NCI-H82 (cell line): Measurements from ENCODE around the gene ALDH3B2.
A peak's percentile ranks its signal among the peaks of the same experiment; 100 is the strongest.
"Not testable (repeated sequence)": the region's sequence is repeated elsewhere in the genome, so short reads cannot be mapped to it uniquely, and the experiment has no call there.

Experiments used
- DNase-seq: peaks from one replicate; lab custom pipeline; 2025; lab: John Stamatoyannopoulos, UW

Gene ALDH3B2

DNA sequence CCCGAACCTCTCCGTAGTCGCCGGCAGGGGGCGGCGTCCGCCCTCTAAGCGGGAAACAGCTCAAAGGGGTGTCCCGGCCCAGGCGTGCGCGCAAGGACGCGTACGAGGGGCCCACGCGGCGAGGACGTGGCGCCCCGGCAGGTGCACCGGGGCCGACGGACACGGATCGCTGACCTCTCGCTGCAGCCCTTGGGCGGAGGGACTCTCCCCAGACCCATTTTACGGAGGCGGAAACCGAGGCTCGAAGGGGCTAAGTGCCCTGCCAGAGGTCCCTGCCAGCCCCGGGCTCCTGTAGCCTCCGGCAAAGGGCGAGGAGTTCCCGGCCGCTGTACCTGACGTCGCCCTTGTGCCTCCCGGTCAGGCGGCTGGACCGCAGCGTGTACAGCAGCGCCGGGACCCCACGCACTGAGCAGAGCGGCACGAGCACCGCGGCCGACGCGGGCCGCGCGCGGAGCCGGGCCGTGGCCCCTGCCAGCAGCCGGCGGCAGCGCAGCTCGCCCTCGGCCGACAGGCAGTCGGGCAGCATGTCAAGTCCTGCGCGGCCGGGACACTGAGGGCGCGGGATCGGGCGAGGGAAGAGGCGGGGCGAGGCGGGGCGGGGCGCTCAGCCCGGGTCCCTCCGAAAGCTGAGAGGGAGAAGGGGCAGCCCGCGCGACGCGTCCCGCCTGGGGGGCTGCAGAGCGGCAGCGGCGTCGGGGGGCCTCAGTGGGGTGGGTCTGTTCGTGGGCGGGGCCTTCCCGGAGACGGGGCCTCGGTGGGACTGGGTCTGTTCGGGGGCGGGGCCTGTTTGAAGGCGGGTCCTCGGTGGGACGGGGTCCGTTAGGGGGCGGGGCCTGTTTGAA lies 44.8 kb downstream of the ALDH3B2 start, which contains the start of gene NUDT8:
Gene NUDT8, minus strand, starts transcription at position 552 of the 842 bp plus-strand sequence. Its CDS starts 26 bp downstream, at position 526.
- peak; percentile 87 for DNase-seq

DNA sequence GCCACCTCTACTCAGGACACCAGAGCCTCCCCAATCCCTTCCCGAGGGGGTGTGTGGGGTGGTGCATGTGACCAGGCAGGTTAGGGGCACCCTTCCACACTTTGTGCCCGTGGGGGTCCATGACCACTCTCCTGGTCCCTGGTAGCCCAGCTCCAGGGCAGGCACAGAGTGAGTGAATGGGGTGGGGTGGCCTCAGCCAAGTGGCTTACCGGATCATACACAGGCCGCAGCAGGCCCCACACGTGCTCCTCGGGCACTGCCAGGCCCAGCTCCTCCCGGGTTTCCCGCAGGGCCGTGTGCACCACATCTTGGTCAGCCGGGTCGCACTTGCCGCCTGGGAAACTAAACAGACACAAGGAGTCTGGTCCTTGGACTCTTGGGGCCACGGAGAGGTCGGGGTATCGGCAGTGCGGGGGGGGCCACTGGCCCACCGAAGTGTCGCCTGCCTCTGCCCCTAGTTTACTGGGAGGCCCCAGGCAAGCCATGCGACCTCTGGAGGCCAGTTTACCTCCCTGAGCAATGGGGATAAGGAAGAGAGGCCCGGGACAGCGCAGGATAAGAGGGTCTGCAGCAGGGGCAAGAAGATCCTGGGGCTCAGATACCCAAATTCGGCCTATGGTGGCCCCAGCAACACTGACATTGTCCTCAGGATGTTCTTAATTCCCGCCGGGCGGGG lies 45.6 kb downstream of the ALDH3B2 start:
- DNase-seq, result no peak

DNA sequence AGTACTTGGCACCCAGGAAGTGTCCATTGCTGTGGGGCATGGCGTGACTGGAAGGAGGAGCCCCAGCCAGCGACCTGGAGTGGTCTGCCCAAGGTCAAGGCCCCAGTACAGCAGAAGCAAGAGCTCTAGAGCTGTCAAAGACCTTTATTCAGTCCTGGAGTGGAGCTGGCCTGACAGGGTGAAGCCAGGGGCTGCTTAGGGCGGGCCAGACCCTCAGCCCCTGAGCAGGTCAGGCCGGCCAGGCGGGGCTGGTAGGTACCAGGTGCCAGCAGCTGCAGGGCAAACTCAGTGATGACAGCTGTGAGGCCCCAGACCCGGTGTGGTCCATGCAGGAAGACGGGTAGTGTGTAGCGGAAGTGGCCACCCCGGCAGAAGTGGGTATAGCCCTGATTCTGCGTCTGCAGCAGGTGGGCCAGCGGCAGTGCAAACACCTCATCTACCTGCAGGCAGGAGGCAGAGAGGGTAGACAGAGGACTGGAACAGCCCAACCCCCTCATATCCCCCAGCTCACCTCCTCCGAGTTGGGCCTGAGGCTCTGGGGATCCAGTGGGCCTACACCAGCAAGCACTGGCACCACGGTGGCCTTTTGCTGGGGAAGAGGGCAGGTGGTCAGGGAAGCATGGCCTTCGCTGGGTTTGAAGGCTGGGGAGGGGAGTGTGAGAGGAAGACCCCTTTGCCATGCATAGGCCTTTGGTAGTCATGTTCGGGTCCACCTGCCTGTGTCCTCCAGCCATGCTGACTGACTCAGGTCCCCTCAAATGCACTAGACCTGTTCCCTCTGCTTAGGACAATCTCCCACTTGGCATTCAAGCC lies 46.4 kb downstream of the ALDH3B2 start:
- DNase-seq, result no peak

DNA sequence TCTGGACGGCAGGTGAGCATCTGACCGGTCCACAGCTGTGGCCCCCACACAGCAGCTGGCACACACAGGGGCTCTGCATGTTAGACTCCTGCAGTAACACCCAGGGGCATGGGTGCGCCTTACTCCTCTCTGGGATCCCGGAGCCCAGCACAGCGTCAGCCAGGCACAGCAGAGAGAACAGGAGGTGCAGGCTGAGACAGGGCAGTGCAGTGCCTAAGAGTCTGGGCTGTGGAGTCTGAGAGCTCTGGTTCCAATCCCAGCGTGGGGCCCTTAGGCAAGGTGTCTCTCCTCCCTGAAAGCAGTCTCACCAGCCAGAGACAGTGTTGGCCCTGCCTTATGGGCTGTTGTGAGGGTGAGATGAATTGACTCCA lies 47.0 kb downstream of the ALDH3B2 start:
- no peak for DNase-seq

DNA sequence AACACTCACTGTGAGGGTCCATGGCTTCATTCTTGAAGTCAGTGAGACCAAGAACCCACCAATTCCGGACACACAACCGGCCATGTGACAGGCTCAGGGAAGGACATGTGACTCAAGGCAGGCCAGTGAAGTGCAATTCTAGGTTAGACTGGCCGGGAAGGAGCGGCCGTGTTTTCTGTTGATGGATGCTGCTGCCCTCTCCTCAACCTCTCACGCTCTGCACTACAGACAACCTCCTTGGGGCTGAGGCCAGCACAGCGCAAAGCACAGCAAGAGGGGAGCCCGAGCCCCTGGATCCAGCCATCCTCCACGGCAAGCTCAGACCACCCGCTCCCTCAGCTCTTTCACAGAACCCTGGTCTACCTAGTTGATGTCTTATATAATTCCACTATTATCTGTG lies 47.5 kb downstream of the ALDH3B2 start:
- no peak for DNase-seq

DNA sequence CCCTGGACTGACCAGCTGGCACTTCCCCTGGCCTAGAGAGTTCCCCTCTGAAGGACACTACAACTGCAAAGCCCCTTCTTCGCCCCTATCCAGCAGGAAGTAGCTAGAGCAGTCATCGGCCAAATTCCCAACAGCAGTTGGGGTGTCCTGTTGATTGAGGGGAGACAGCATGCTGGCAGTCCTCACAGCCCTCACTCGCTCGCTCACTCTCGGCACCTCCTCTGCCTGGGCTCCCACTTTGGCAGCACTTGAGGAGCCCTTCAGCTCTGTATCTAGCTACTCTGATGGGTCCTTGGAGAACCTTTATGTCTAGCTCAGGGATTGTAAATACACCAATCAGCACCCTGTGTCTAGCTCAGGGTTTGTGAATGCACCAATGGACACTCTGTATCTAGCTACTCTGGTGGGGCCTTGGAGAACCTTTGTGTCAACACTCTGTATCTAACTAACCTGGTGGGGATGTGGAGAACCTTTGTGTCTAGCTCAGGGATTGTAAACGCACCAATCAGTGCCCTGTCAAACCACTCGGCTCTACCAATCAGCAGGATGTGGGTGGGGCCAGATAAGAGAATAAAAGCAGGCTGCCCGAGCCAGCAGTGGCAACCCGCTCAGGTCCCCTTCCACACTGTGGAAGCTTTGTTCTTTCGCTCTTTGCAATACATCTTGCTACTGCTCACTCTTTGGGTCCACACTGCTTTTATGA lies 48.1 kb downstream of the ALDH3B2 start:
- DNase-seq, result not testable (repeated sequence)

DNA sequence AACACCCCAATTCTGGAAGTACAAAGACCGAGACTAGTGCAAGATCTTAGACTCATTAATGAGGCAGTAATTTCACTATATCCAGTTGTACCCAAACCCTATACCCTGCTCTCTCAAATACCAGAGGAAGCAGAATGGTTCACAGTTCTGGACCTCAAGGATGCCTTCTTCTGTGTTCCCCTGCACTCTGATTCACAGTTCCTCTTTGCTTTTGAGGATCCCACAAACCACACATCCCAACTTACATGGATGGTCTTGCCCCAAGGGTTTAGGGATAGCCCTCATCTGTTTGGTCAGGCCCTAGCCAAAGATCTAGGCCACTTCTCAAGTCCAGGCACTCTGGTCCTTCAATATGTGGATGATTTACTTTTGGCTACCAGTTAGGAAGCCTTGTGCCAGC lies 50.6 kb downstream of the ALDH3B2 start:
- DNase-seq, result not testable (repeated sequence)

DNA sequence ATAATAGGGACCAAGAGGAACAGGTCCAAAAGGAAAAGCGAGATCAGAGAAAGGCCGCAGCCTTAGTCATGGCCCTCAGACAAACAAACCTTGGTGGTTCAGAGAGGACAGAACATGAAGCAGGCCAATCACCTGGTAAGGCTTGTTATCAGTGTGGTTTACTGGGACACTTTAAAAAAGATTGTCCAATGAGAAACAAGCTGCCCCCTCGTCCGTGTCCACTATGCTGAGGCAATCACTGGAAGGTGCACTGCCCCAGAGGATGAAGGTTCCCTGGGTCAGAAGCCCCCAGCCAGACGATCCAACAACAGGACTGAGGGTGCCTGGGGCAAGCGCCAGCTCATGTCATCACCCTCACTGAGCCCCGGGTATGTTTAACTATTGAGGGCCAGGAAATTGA lies 51.5 kb downstream of the ALDH3B2 start:
- DNase-seq, result not testable (repeated sequence)

DNA sequence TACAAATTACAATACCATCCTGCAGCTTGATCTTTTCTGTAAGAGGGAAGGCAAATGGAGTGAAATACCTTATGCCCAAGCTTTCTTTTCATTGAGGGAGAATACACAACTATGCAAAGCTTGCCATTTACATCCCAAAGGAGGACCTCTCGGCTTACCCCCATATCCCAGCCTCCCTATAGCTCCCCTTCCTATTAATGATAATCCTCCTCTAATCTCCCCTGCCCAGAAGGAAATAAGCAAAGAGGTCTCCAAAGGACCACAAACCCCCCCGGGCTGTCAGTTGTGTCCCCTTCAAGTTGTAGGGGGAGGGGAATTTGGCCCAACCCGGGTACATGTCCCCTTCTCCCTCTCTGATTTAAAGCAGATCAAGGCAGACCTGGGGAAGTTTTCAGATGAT lies 52.5 kb downstream of the ALDH3B2 start:
- DNase-seq, result not testable (repeated sequence)

DNA sequence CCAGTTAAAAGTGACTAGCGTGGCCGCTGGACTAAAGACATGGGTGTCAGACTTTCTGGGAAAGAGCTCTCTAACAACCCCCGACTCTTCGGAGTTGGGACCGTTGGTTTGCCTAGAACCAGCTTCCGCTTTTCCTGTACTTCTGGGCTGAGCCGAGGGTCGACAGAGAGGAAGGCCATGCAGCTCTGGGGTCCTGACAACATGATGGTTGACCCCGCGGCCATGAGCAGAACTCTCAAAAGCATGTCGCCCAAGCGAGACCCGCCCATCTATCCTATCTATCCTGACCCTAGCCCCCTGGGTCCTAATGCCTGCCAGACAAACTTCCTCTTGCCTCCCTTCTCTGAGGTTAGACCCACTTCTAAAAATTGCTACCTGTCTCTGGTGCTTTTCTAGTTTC lies 53.8 kb downstream of the ALDH3B2 start:
- DNase-seq, result not testable (repeated sequence)

DNA sequence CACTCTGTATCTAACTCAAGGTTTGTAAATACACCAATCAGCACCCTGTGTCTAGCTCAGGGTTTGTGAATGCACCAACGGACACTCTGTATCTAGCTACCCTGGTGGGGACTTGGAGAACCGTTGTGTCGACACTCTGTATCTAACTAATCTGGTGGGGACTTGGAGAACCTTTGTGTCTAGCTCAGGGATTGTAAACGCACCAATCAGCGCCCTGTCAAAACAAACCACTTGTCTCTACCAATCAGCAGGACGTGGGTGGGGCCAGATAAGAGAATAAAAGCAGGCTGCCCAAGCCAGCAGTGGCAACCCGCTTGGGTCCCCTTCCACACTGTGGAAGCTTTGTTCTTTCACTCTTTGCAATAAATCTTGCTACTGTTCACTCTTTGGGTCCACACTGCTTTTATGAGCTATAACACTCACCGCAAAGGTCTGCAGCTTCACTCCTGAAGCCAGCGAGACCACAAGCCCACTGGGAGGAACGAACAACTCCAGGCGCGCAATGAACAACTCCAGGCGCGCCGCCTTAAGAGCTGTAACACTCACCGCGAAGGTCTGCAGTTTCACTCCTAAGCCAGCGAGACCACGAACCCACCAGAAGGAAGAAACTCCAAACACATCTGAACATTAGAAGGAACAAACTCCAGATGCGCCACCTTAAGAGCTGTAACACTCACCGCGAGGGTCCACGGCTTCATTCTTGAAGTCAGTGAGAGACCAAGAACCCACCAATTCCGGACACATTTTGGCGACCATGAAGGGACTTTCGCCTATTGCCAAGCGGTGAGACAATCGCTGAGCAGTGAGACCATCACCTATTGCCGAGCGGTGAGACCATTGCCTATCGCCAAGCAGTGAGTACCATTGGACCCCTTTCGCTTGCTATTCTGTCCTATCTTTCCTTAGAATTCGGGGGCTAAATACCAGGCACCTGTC lies 54.5 kb downstream of the ALDH3B2 start:
- not testable (repeated sequence) for DNase-seq

DNA sequence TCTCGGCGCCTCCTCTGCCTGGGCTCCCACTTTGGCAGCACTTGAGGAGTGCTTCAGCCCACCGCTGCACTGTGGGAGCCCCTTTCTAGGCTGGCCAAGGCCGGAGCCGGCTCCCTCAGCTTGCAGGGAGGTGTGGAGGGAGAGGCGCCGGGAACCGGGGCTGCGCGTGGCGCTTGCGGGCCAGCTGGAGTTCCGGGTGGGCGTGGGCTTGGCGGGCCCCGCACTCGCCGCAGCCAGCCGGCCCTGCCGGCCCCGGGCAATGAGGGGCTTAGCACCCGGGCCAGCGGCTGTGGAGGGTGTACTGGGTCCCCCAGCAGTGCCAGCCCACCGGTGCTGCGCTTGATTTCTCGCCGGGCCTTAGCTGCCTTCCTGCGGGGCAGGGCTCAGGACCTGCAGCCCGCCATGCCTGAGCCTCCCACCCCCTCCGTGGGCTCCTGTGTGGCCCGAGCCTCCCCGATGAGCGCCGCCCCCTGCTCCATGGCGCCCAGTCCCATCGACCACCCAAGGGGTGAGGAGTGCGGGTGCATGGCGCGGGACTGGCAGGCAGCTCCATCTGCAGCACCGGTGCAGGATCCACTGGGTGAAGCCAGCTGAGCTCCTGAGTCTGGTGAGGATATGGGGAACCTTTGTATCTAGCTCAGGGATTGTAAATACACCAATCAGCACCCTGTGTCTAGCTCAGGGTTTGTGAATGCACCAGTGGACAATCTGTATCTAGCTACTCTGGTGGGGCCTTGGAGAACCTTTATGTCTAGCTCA lies 55.3 kb downstream of the ALDH3B2 start:
- DNase-seq, result not testable (repeated sequence)

DNA sequence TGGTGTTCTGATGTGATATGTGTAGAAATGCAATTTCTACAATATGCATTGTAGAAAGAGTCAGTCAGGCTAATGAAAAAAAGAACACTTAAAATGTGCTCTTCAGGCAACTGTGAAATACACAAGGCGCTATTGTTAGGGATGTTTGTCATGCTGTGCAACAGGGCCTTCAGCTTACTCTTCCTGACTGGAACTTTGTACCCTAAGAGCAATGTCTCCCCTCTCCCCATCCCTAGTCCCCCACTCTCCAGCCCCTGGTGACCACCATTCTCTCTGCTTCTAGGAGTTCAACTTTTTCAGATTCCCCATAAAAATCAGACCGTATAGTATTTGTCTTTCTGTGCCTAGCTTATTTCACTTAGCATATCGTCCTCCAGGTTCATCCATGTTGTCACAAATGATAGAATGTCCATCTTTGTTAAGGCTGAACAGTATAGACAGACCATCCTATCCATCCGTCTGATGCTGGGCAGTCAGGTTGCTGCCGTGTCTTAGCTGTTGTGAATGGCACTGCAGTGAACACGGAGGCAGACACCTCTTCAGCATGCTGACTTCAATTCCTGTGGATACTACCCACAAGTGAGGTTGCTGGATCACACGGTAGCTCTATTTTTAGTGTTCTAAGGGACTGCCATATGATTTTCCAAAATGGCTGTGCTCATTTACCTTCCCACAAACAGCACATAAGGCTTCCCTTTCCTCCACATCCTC lies 57.0 kb downstream of the ALDH3B2 start:
- DNase-seq, result no peak

DNA sequence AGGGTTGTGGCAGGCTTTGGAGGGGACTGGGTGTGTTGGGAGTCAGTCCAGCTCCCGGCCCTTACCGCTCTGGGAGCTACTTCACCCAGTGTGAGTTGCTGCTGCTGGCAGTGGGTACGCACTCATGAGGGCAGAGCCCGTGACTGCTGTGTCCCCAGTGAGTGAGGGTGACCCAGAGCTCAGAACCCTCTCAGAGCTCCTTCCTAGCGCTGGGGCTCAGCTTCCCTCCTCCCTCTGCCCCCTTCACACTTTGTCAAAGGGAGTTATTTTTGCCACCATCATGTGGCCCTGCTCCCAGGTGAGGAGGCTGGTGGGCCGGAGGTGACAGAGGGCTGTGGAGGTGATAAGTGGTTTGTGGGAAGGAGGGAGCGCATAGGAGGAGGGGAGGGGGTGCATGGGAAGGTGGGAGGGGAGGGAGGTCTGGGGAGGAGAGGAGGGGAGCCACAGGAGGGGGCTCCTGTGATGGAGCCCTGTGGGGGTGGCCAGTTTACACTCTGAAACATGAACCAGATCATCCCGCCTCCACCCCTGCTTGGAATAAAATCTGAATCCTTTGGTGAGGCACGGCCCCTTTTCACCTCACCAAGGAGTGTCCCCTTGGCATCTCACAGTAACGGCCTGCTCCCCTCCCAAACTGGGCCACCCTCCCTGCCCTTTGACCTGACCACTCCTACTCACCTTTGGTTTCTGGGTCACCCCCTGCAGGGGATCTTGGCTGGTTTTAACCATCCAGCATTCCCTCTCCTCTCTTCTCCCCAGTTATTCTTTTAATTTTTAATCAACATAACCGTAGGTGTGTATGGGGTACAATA lies 57.8 kb downstream of the ALDH3B2 start:
- no peak for DNase-seq

DNA sequence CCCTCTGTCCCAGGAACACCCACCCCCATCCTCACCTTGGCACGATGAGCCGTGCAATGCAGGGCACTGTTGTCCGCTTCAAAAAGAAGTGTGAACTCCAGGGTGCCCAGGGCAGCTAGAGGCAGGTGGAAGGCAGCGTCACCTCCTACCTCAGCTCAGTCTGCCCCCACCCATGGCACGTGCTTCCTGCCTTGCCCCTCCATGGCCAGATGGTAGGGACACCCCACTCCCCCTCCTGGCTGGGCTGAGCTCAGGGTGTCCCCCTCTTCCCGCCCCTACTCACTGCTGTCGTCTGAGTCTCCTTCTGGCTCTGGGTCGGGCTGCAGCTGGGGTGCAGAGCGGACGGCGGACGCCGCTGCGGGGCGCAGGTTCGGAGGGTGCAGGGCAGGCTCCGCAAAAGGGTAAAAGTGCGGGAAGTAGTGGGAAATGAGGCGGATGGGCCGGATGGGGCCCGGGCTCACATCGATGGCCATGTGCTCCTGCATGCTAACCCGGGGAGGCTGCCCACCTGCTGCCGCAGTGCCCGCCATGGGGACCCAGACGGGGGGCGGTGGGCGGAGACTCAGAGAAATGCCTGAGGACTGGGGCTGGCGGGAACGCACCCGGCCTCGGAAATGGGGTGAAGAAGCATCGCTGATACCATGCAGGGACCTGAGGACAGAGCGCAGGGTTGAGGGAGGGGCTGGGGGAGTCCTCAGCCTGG lies 58.5 kb downstream of the ALDH3B2 start:
- DNase-seq, result no peak

DNA sequence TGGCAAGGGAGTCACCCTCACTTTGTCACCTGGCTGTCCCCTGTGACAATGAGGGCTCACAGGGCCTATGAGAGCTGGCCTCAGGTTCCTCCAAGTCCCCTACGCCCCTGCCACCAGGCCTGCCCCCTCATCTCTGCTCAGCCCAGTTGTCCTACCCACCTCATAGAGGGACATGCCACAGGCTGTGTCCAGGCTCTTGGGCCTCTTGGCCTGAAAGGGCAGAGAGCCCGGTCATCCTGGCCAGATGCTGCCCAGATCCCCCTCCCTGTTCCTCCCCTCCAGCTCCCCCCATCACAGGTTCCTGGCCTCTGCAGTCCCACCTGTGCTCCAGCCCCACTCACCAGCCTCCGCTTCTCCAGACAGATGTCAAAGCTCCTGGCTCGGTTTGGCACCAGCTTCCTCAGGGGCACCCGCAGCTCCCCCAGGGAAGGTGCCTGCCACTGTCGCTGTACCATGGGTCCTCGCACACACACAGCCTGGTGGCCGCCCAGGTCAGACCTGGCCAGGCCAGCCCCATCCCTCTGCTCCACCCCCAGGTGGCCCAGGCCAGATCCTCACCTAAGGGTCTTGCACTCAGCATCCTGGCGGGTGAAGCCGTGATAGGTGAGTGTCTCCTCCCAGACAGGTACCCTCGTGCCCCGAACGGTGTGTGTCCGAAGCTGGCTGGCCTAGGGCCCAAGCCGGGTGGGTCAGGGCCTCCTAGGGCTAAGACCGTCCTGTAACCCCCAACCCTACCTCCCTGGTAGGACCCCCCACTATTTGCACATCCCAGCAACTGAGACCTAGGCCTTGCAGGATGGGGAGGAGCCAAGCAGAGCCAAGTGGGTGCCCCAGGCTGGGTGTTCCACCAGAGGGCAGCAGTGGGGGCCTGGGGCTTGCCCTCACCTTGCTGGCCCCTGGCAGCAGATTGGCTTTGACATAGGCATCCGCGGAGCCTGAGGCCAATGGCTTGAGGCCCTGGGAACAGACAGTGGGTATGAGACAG lies 59.4 kb downstream of the ALDH3B2 start:
- DNase-seq, result peak; percentile 65
